SIG-M5 treated with dmso at 0.1 percent for 504 hours (cell line): Measurements from ENCODE around the gene MGLL.
A peak's percentile ranks its signal among the peaks of the same experiment; 100 is the strongest.

Experiments used
- DNase-seq: peaks from one replicate; lab custom pipeline; 2025; ENCODE audit not compliant: unreplicated experiment; lab: John Stamatoyannopoulos, UW

MGLL gene

GRCh38 chr3:127760361-127760760, 62.0 kb downstream of the MGLL start:
- no peak for DNase-seq

GRCh38 chr3:127759826-127760225, 62.5 kb downstream of the MGLL start:
- no peak for DNase-seq

GRCh38 chr3:127758013-127758412, 64.3 kb downstream of the MGLL start:
- DNase-seq, result no peak

GRCh38 chr3:127755305-127755681, 67.0 kb downstream of the MGLL start:
- no peak for DNase-seq

GRCh38 chr3:127754411-127755304, 67.7 kb downstream of the MGLL start:
- peak; percentile 75 for DNase-seq

GRCh38 chr3:127753898-127754410, 68.4 kb downstream of the MGLL start:
- no peak for DNase-seq

- no peak for DNase-seq
Measured at GRCh38 chr3:127753338-127753737, 69.0 kb downstream of the MGLL start.

GRCh38 chr3:127751782-127752181, 70.5 kb downstream of the MGLL start:
- no peak for DNase-seq

- DNase-seq, result no peak
Measured at GRCh38 chr3:127751163-127751621, 71.1 kb downstream of the MGLL start.

- no peak for DNase-seq
Measured at GRCh38 chr3:127750226-127751031, 71.9 kb downstream of the MGLL start.

GRCh38 chr3:127749787-127750225, 72.5 kb downstream of the MGLL start:
- DNase-seq, result peak; percentile 14

- no peak for DNase-seq
Measured at GRCh38 chr3:127749361-127749760, 73.0 kb downstream of the MGLL start.

GRCh38 chr3:127748754-127749327, 73.5 kb downstream of the MGLL start:
- no peak for DNase-seq

GRCh38 chr3:127747751-127748521, 74.4 kb downstream of the MGLL start:
- no peak for DNase-seq

GRCh38 chr3:127747066-127747465, 75.2 kb downstream of the MGLL start:
- no peak for DNase-seq

GRCh38 chr3:127746400-127747057, 75.8 kb downstream of the MGLL start:
- DNase-seq, result no peak

- DNase-seq, result no peak
Measured at GRCh38 chr3:127745656-127746399, 76.5 kb downstream of the MGLL start.

- no peak for DNase-seq
Measured at GRCh38 chr3:127744875-127745274, 77.4 kb downstream of the MGLL start.

GRCh38 chr3:127744253-127744815, 78.0 kb downstream of the MGLL start:
- no peak for DNase-seq
